ENCODE results near the gene ALK.

ALK gene

GRCh38 chr2:29691391-29691950 is 229.9 kb downstream of the ALK start:
- Mint-ChIP-seq H3K9me3 (ENCODE audit: low read depth) (no peaks in the 10 kb centered on the region), H3K4me1 (ENCODE audit: low read depth) (no peaks in the 10 kb centered on the region), H3K27ac (no peak overlapping the region), H3K27me3 (peaks cover 4% of the 10 kb centered on the region), H3K36me3 (no peaks in the 10 kb centered on the region), H3K4me3 (no peak overlapping the region)

GRCh38 chr2:29689666-29690065 is 231.7 kb downstream of the ALK start:
- Mint-ChIP-seq H3K4me1 (ENCODE audit: low read depth) (no peaks in the 10 kb centered on the region), H3K9me3 (ENCODE audit: low read depth) (no peaks in the 10 kb centered on the region), H3K36me3 (no peaks in the 10 kb centered on the region), H3K27me3 (peaks cover 3% of the 10 kb centered on the region), H3K4me3 (no peak overlapping the region), H3K27ac (no peak overlapping the region)

- Mint-ChIP-seq H3K27me3 (peaks cover 7% of the 10 kb centered on the region), H3K9me3 (ENCODE audit: low read depth) (no peaks in the 10 kb centered on the region), H3K27ac (no peak overlapping the region), H3K4me3 (no peak overlapping the region), H3K4me1 (ENCODE audit: low read depth) (no peaks in the 10 kb centered on the region), H3K36me3 (no peaks in the 10 kb centered on the region)
Measured at GRCh38 chr2:29688429-29688828, 233.0 kb downstream of the ALK start.

- H3K27ac Mint-ChIP-seq, result no peak overlapping the region
Measured at GRCh38 chr2:29687121-29687520, 234.3 kb downstream of the ALK start.

GRCh38 chr2:29676886-29677453 is 244.4 kb downstream of the ALK start:
- H3K4me1 Mint-ChIP-seq (ENCODE audit: low read depth), result no peaks in the 10 kb centered on the region
- peaks cover 8% of the 10 kb centered on the region for H3K9me3 Mint-ChIP-seq (ENCODE audit: low read depth)
- H3K4me3 Mint-ChIP-seq, result no peak overlapping the region
- H3K36me3 Mint-ChIP-seq, result no peaks in the 10 kb centered on the region
- H3K27me3 Mint-ChIP-seq, result peaks cover 17% of the 10 kb centered on the region
- H3K27ac Mint-ChIP-seq, result no peak overlapping the region

More at GRCh38 chr2:29687121-29687520, 234.3 kb downstream of the ALK start:
- peaks cover 7% of the 10 kb centered on the region for H3K27me3 Mint-ChIP-seq
- H3K9me3 Mint-ChIP-seq (ENCODE audit: low read depth), result no peaks in the 10 kb centered on the region
- no peak overlapping the region for H3K4me3 Mint-ChIP-seq
- no peaks in the 10 kb centered on the region for H3K36me3 Mint-ChIP-seq
- H3K4me1 Mint-ChIP-seq (ENCODE audit: low read depth), result no peaks in the 10 kb centered on the region

- H3K4me1 Mint-ChIP-seq (ENCODE audit: low read depth), result no peaks in the 10 kb centered on the region
- peaks cover 6% of the 10 kb centered on the region for H3K27me3 Mint-ChIP-seq
- peaks cover 6% of the 10 kb centered on the region for H3K9me3 Mint-ChIP-seq (ENCODE audit: low read depth)
- H3K27ac Mint-ChIP-seq, result no peak overlapping the region
- H3K4me3 Mint-ChIP-seq, result no peak overlapping the region
- no peaks in the 10 kb centered on the region for H3K36me3 Mint-ChIP-seq
Measured at GRCh38 chr2:29664578-29664977, 256.8 kb downstream of the ALK start.

- no peak overlapping the region for H3K4me3 Mint-ChIP-seq
- H3K27ac Mint-ChIP-seq, result no peak overlapping the region
- peaks cover 5% of the 10 kb centered on the region for H3K27me3 Mint-ChIP-seq
- peaks cover 1% of the 10 kb centered on the region for H3K9me3 Mint-ChIP-seq (ENCODE audit: low read depth)
- no peaks in the 10 kb centered on the region for H3K4me1 Mint-ChIP-seq (ENCODE audit: low read depth)
- no peaks in the 10 kb centered on the region for H3K36me3 Mint-ChIP-seq
Measured at GRCh38 chr2:29663268-29663667, 258.1 kb downstream of the ALK start.

GRCh38 chr2:29662861-29663260 is 258.5 kb downstream of the ALK start:
- H3K4me1 Mint-ChIP-seq (ENCODE audit: low read depth), result no peaks in the 10 kb centered on the region
- no peak overlapping the region for H3K4me3 Mint-ChIP-seq
- no peaks in the 10 kb centered on the region for H3K36me3 Mint-ChIP-seq
- H3K27ac Mint-ChIP-seq, result no peak overlapping the region
- peaks cover 5% of the 10 kb centered on the region for H3K27me3 Mint-ChIP-seq
- H3K9me3 Mint-ChIP-seq (ENCODE audit: low read depth), result no peaks in the 10 kb centered on the region

GRCh38 chr2:29660201-29660600 is 261.2 kb downstream of the ALK start:
- Mint-ChIP-seq H3K4me3 (no peak overlapping the region), H3K27me3 (peaks cover 1% of the 10 kb centered on the region), H3K36me3 (no peaks in the 10 kb centered on the region), H3K27ac (no peak overlapping the region), H3K4me1 (ENCODE audit: low read depth) (no peaks in the 10 kb centered on the region), H3K9me3 (ENCODE audit: low read depth) (no peaks in the 10 kb centered on the region)

GRCh38 chr2:29659178-29659577 is 262.2 kb downstream of the ALK start:
- Mint-ChIP-seq H3K4me1 (ENCODE audit: low read depth) (no peaks in the 10 kb centered on the region), H3K36me3 (no peaks in the 10 kb centered on the region), H3K4me3 (no peak overlapping the region), H3K27ac (no peak overlapping the region), H3K9me3 (ENCODE audit: low read depth) (no peaks in the 10 kb centered on the region), H3K27me3 (peaks cover 3% of the 10 kb centered on the region)

GRCh38 chr2:29657674-29658073 is 263.7 kb downstream of the ALK start:
- H3K36me3 Mint-ChIP-seq, result no peaks in the 10 kb centered on the region
- H3K27ac Mint-ChIP-seq, result no peak overlapping the region
- no peaks in the 10 kb centered on the region for H3K9me3 Mint-ChIP-seq (ENCODE audit: low read depth)
- H3K27me3 Mint-ChIP-seq, result peaks cover 6% of the 10 kb centered on the region
- no peak overlapping the region for H3K4me3 Mint-ChIP-seq
- H3K4me1 Mint-ChIP-seq (ENCODE audit: low read depth), result no peaks in the 10 kb centered on the region

GRCh38 chr2:29655391-29656086 is 265.8 kb downstream of the ALK start:
- no peak overlapping the region for H3K4me3 Mint-ChIP-seq
- H3K4me1 Mint-ChIP-seq (ENCODE audit: low read depth), result no peaks in the 10 kb centered on the region
- H3K9me3 Mint-ChIP-seq (ENCODE audit: low read depth), result no peaks in the 10 kb centered on the region
- no peak overlapping the region for H3K27ac Mint-ChIP-seq
- H3K27me3 Mint-ChIP-seq, result peaks cover 15% of the 10 kb centered on the region
- H3K36me3 Mint-ChIP-seq, result no peaks in the 10 kb centered on the region

- no peaks in the 10 kb centered on the region for H3K4me1 Mint-ChIP-seq (ENCODE audit: low read depth)
- H3K27me3 Mint-ChIP-seq, result peaks cover 17% of the 10 kb centered on the region
- H3K36me3 Mint-ChIP-seq, result no peaks in the 10 kb centered on the region
- H3K27ac Mint-ChIP-seq, result no peak overlapping the region
- H3K4me3 Mint-ChIP-seq, result no peak overlapping the region
- peaks cover 16% of the 10 kb centered on the region for H3K9me3 Mint-ChIP-seq (ENCODE audit: low read depth)
Measured at GRCh38 chr2:29650631-29651097, 270.7 kb downstream of the ALK start.

- Mint-ChIP-seq H3K4me3 (no peak overlapping the region), H3K27ac (no peak overlapping the region), H3K27me3 (peaks cover 4% of the 10 kb centered on the region), H3K9me3 (ENCODE audit: low read depth) (peaks cover 16% of the 10 kb centered on the region), H3K4me1 (ENCODE audit: low read depth) (no peaks in the 10 kb centered on the region), H3K36me3 (no peaks in the 10 kb centered on the region)
Measured at GRCh38 chr2:29644949-29645348, 276.4 kb downstream of the ALK start.

GRCh38 chr2:29643196-29643595 is 278.2 kb downstream of the ALK start:
- Mint-ChIP-seq H3K36me3 (no peaks in the 10 kb centered on the region), H3K27me3 (peaks cover 6% of the 10 kb centered on the region), H3K4me1 (ENCODE audit: low read depth) (no peaks in the 10 kb centered on the region), H3K4me3 (no peak overlapping the region), H3K9me3 (ENCODE audit: low read depth) (peaks cover 4% of the 10 kb centered on the region), H3K27ac (no peak overlapping the region)
